WTC11 (cell line): ENCODE results near the gene UBE2H. TPM values are rescaled to one million over a fixed set of nuclear protein-coding genes. Genes with fewer than 3 reads are reported as not detected.

ENCODE experiments used
- ATAC-seq: fragments of 200-7000 bp; cut with Tn5 transposase; 2 replicates; pipeline ENCODE4 v1.10.0; 2021; ENCODE audit warnings: mild to moderate bottlenecking, moderate library complexity
- CTCF ChIA-PET: fragments of 300-600 bp; sonication (Branson Sonifier 250); formaldehyde crosslinking; loops from one replicate; lab custom pipeline; 2021; ENCODE audit warnings: antibody characterized with exemption; lab: Charles Lee
- POLR2A ChIA-PET: fragments of 350-600 bp; sonication (Branson Sonifier 250); formaldehyde crosslinking; loops from one replicate; lab custom pipeline; 2021; ENCODE audit warnings: antibody characterized with exemption; lab: Charles Lee
- DNase-seq: peaks from one replicate; pipeline ENCODE4 v3.0.0; 2021; ENCODE audit warnings: low spot score
- H3K27ac Mint-ChIP-seq: 2 replicates; pipeline ENCODE4 v1.8.0; 2021; ENCODE audit warnings: mixed read lengths
- H3K27me3 Mint-ChIP-seq: 2 replicates; pipeline ENCODE4 v1.8.0; 2021; ENCODE audit warnings: low read depth, mild to moderate bottlenecking, moderate library complexity, mixed read lengths
- H3K36me3 Mint-ChIP-seq: 2 replicates; pipeline ENCODE4 v1.8.0; 2021; ENCODE audit warnings: mixed read lengths
- H3K4me1 Mint-ChIP-seq: 2 replicates; pipeline ENCODE4 v1.8.0; 2022; ENCODE audit warnings: mixed read lengths
- H3K4me3 Mint-ChIP-seq: 2 replicates; pipeline ENCODE4 v1.8.0; 2021; ENCODE audit warnings: mild to moderate bottlenecking, moderate library complexity, mixed read lengths
- H3K9me3 Mint-ChIP-seq: 2 replicates; pipeline ENCODE4 v1.8.0; 2021; ENCODE audit warnings: mixed read lengths
- CREB1 ChIP-seq: sonication (generic); formaldehyde crosslinking; IDR thresholded peaks from 2 replicates; pipeline ENCODE4 v1.8.0; 2023; ENCODE audit warnings: mild to moderate bottlenecking, missing genetic modification reagents
- CTCF ChIP-seq: fragments of 200-600 bp; IDR thresholded peaks from 2 replicates; pipeline ENCODE4 v1.8.0; 2022; ENCODE audit warnings: antibody characterized with exemption
- EMX1 ChIP-seq: fragments of 250-450 bp; sonication (Bioruptor Pico); IDR thresholded peaks from 2 replicates; pipeline ENCODE4 v1.8.0; 2021; ENCODE audit warnings: mild to moderate bottlenecking
- ESRRA ChIP-seq: sonication (generic); formaldehyde crosslinking; IDR thresholded peaks from 2 replicates; pipeline ENCODE4 v1.8.1; 2022; ENCODE audit warnings: mild to moderate bottlenecking, missing genetic modification reagents, borderline replicate concordance
- FOXK1 ChIP-seq: sonication (generic); formaldehyde crosslinking; IDR thresholded peaks from 2 replicates; pipeline ENCODE4 v1.8.0; 2022; ENCODE audit warnings: mild to moderate bottlenecking, moderate library complexity, missing genetic modification reagents
- GABPB1 ChIP-seq: sonication (generic); formaldehyde crosslinking; IDR thresholded peaks from 2 replicates; pipeline ENCODE4 v1.8.1; 2023; ENCODE audit warnings: mild to moderate bottlenecking, missing genetic modification reagents
- GTF2I ChIP-seq: fragments of 250-450 bp; sonication (Bioruptor Pico); conservative IDR thresholded peaks from 2 replicates; pipeline ENCODE4 v1.4.0; 2021; ENCODE audit warnings: mild to moderate bottlenecking
- IRF1 ChIP-seq: sonication (generic); formaldehyde crosslinking; IDR thresholded peaks from 2 replicates; pipeline ENCODE4 v1.8.0; 2023; ENCODE audit warnings: missing genetic modification reagents
- JUN ChIP-seq: sonication (generic); formaldehyde crosslinking; IDR thresholded peaks from 2 replicates; pipeline ENCODE4 v1.8.0; 2023; ENCODE audit warnings: mild to moderate bottlenecking, missing genetic modification reagents
- MAX ChIP-seq: sonication (generic); formaldehyde crosslinking; IDR thresholded peaks from 2 replicates; pipeline ENCODE4 v1.8.0; 2022; ENCODE audit warnings: mild to moderate bottlenecking, missing genetic modification reagents
- NFE2L1 ChIP-seq: sonication (generic); formaldehyde crosslinking; IDR thresholded peaks from 2 replicates; pipeline ENCODE4 v1.8.1; 2023; ENCODE audit warnings: missing genetic modification reagents
- NFYB ChIP-seq: sonication (generic); formaldehyde crosslinking; conservative IDR thresholded peaks from 2 replicates; pipeline ENCODE4 v1.8.0; 2022; ENCODE audit warnings: low read depth, missing genetic modification reagents
- NR3C1 ChIP-seq: sonication (generic); formaldehyde crosslinking; conservative IDR thresholded peaks from 2 replicates; pipeline ENCODE4 v1.8.1; 2023; ENCODE audit warnings: low read depth, mild to moderate bottlenecking, missing genetic modification reagents
- RORB ChIP-seq: fragments of 250-450 bp; sonication (Bioruptor Pico); IDR thresholded peaks from 2 replicates; pipeline ENCODE4 v1.9.0; 2021; ENCODE audit warnings: mild to moderate bottlenecking
- TP53 ChIP-seq: sonication (generic); formaldehyde crosslinking; IDR thresholded peaks from 2 replicates; pipeline ENCODE4 v1.8.1; 2023; ENCODE audit warnings: mild to moderate bottlenecking, missing genetic modification reagents
- ZBTB43 ChIP-seq: sonication (generic); formaldehyde crosslinking; IDR thresholded peaks from 2 replicates; pipeline ENCODE4 v1.8.1; 2023; ENCODE audit warnings: mild to moderate bottlenecking, missing genetic modification reagents
- ZNF232 ChIP-seq: sonication (generic); formaldehyde crosslinking; IDR thresholded peaks from 2 replicates; pipeline ENCODE4 v1.8.0; 2022; ENCODE audit warnings: mild to moderate bottlenecking, missing genetic modification reagents
- ZNF281 ChIP-seq: sonication (generic); formaldehyde crosslinking; IDR thresholded peaks from 2 replicates; pipeline ENCODE4 v1.8.0; 2023; ENCODE audit warnings: mild to moderate bottlenecking, missing genetic modification reagents
- ZNF396 ChIP-seq: fragments of 250-450 bp; sonication (Bioruptor Pico); IDR thresholded peaks from 2 replicates; pipeline ENCODE4 v1.8.0; 2021; ENCODE audit warnings: mild to moderate bottlenecking, moderate library complexity, borderline replicate concordance
- ZNF416 ChIP-seq: fragments of 250-450 bp; sonication (Bioruptor Pico); IDR thresholded peaks from 2 replicates; pipeline ENCODE4 v1.9.0; 2021; ENCODE audit warnings: mild to moderate bottlenecking, inconsistent platforms
- ZNF671 ChIP-seq: fragments of 250-450 bp; sonication (Bioruptor Pico); IDR thresholded peaks from 2 replicates; pipeline ENCODE4 v1.8.0; 2021; ENCODE audit warnings: mild to moderate bottlenecking
- total RNA-seq: library from RNA; stranded (reverse); gene quantifications from 3 replicates; pipeline ENCODE4 v1.2.3, GENCODE V29; 2021
- TF ChIP-seq, protein P1 (sequence below): fragments of 250-450 bp; sonication (Bioruptor Pico); IDR thresholded peaks from 2 replicates; pipeline ENCODE4 v2.1.2; 2022; ENCODE audit warnings: mild to moderate bottlenecking, moderate library complexity
- TF ChIP-seq, protein P2 (sequence below): sonication (generic); formaldehyde crosslinking; IDR thresholded peaks from 2 replicates; pipeline ENCODE4 v1.8.1; 2022; ENCODE audit warnings: missing genetic modification reagents, borderline replicate concordance
- TF ChIP-seq, protein P3 (sequence below): fragments of 250-450 bp; sonication (Bioruptor Pico); IDR thresholded peaks from 2 replicates; pipeline ENCODE4 v1.9.0; 2021; ENCODE audit warnings: moderate library complexity, mild to moderate bottlenecking, inconsistent platforms, borderline replicate concordance

UBE2H gene
- total RNA-seq, 1 experiment from 2014 or later: 55.0 TPM

GRCh38 chr7:129865925-129866201, 86.9 kb downstream of the UBE2H start:
- peaks cover 45% of the 10 kb centered on the region for H3K4me1 Mint-ChIP-seq
- TF ChIP-seq NFE2L1 (no peak), NR3C1 (no peak), ZBTB43 (CRISPR knock-in tag) (no peak), GTF2I (no peak), IRF1 (CRISPR knock-in tag) (no peak), EMX1 (CRISPR knock-in tag) (no peak), GABPB1 (CRISPR knock-in tag) (no peak), CREB1 (no peak), FOXK1 (CRISPR knock-in tag) (no peak)
- TF ChIP-seq, protein P1, sequence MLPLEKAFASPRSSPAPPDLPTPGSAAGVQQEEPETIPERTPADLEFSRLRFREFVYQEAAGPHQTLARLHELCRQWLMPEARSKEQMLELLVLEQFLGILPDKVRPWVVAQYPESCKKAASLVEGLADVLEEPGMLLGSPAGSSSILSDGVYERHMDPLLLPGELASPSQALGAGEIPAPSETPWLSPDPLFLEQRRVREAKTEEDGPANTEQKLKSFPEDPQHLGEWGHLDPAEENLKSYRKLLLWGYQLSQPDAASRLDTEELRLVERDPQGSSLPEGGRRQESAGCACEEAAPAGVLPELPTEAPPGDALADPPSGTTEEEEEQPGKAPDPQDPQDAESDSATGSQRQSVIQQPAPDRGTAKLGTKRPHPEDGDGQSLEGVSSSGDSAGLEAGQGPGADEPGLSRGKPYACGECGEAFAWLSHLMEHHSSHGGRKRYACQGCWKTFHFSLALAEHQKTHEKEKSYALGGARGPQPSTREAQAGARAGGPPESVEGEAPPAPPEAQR: no peak
- TF ChIP-seq, protein P2, sequence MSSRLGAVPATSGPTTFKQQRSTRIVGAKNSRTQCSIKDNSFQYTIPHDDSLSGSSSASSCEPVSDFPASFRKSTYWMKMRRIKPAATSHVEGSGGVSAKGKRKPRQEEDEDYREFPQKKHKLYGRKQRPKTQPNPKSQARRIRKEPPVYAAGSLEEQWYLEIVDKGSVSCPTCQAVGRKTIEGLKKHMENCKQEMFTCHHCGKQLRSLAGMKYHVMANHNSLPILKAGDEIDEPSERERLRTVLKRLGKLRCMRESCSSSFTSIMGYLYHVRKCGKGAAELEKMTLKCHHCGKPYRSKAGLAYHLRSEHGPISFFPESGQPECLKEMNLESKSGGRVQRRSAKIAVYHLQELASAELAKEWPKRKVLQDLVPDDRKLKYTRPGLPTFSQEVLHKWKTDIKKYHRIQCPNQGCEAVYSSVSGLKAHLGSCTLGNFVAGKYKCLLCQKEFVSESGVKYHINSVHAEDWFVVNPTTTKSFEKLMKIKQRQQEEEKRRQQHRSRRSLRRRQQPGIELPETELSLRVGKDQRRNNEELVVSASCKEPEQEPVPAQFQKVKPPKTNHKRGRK: no peak
- POLR2A ChIA-PET: interaction anchor here (0.6 kb wide), 1 partner anchor 86 kb away, joined by 4 read pairs; no protein-coding TSS in a partner anchor
- no peak overlapping the region for H3K27ac Mint-ChIP-seq
- CTCF ChIA-PET: interaction anchor here (1.1 to 1.2 kb wide), 2 partner anchors 37 to 145 kb away, joined by 3 to 4 read pairs; no protein-coding TSS in a partner anchor
- peaks cover 3% of the 10 kb centered on the region; the same call in 1 of the 2 replicates for H3K9me3 Mint-ChIP-seq
- DNase-seq (no peak), ATAC-seq (no peak)
- H3K27me3 Mint-ChIP-seq: no peaks in the 10 kb centered on the region; the same call in 1 of the 2 replicates
- no peak overlapping the region for H3K4me3 Mint-ChIP-seq
- peaks cover 4% of the 10 kb centered on the region for H3K36me3 Mint-ChIP-seq

GRCh38 chr7:129865093-129865924, 87.5 kb downstream of the UBE2H start:
- POLR2A ChIA-PET: no interaction called here
- no peak overlapping the region for H3K4me3 Mint-ChIP-seq
- no peaks in the 10 kb centered on the region; the same call in 1 of the 2 replicates for H3K27me3 Mint-ChIP-seq
- H3K4me1 Mint-ChIP-seq: peaks cover 50% of the 10 kb centered on the region
- H3K9me3 Mint-ChIP-seq: peaks cover 3% of the 10 kb centered on the region; the same call in 1 of the 2 replicates
- CTCF ChIA-PET: interaction anchor here (1.1 to 1.2 kb wide), 2 partner anchors 36 to 146 kb away, joined by 3 to 4 read pairs; no protein-coding TSS in a partner anchor
- H3K36me3 Mint-ChIP-seq: peaks cover 4% of the 10 kb centered on the region
- no peak for DNase-seq
- no peak for ATAC-seq
- H3K27ac Mint-ChIP-seq: no peak overlapping the region
- TF ChIP-seq ESRRA (CRISPR knock-in tag) (no peak), NFYB (CRISPR knock-in tag) (no peak), ZNF232 (CRISPR knock-in tag) (no peak), TP53 (CRISPR knock-in tag) (no peak), MAX (CRISPR knock-in tag) (no peak), CTCF (no peak), ZNF281 (CRISPR knock-in tag) (no peak), ZBTB43 (CRISPR knock-in tag) (no peak), JUN (no peak), ZNF396 (CRISPR knock-in tag) (no peak), RORB (CRISPR knock-in tag) (no peak), ZNF416 (CRISPR knock-in tag) (no peak), ZNF671 (CRISPR knock-in tag) (no peak)
- TF ChIP-seq, protein P3, sequence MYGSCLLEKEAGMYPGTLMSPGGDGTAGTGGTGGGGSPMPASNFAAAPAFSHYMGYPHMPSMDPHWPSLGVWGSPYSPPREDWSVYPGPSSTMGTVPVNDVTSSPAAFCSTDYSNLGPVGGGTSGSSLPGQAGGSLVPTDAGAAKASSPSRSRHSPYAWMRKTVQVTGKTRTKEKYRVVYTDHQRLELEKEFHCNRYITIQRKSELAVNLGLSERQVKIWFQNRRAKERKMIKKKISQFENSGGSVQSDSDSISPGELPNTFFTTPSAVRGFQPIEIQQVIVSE (CRISPR knock-in tag): no peak
